Left lung (tissue), 10 donors: ENCODE measurements around the gene SORL1. TPM values are rescaled to one million over a fixed set of nuclear protein-coding genes. Genes with fewer than 3 reads are reported as not detected.
A peak's percentile ranks its signal among the peaks of the same experiment; 100 is the strongest.
"Not testable (repeated sequence)": the region's sequence is repeated elsewhere in the genome, so short reads cannot be mapped to it uniquely, and the experiment has no call there.

ENCODE experiments used
- ATAC-seq: fragments of 200-7000 bp; cut with Tn5 transposase; one replicate; pipeline ENCODE4 v1.9.1; 2020; ENCODE audit warnings: moderate library complexity
- DNase-seq, 4 donors: peaks; one replicate each; pipeline ENCODE4 v3.0.0-alpha.2; 2013 to 2020
- H3K27ac ChIP-seq, 2 donors: fragments of 200-600 bp; sonication (generic) in 1 of 2; one replicate each; pipeline versions ENCODE4 v1.5.0 to v1.8.0; 2020 to 2021
- H3K27me3 ChIP-seq, 2 donors: fragments of 200-600 bp; sonication (generic) in 1 of 2; one replicate each; pipeline versions ENCODE4 v1.5.0 to v1.8.0; 2020 to 2021
- H3K36me3 ChIP-seq, 2 donors: fragments of 200-600 bp; sonication (generic) in 1 of 2; one replicate each; pipeline versions ENCODE4 v1.5.0 to v1.8.0; 2020 to 2021
- H3K4me1 ChIP-seq, 2 donors: fragments of 200-600 bp; one replicate each; pipeline ENCODE4 v1.8.0; 2021
- H3K4me3 ChIP-seq, 2 donors: fragments of 200-600 bp; sonication (generic) in 1 of 2; one replicate each; pipeline versions ENCODE4 v1.5.0 to v1.8.0; 2020 to 2021; ENCODE audit warnings: mild to moderate bottlenecking in 1 of 2
- H3K9me3 ChIP-seq, 2 donors: fragments of 200-600 bp; sonication (generic) in 1 of 2; one replicate each; pipeline versions ENCODE4 v1.5.0 to v1.8.0; 2020 to 2021
- intact Hi-C, 2 donors: fragments of 100-400 bp; cut with DNase I; formaldehyde crosslinking; loops; one replicate each; pipeline versions ENCODE4 v1.11.2 to v1.14.2; 2022
- polyA plus RNA-seq, 6 donors: library from polyadenylated mRNA; unstranded; fragments of 120-200 nt; gene quantifications; one replicate each; pipeline ENCODE4 v1.2.1, GENCODE V29; 2013; ENCODE audit not compliant: insufficient read length in 6 of 6
- total RNA-seq, 2 donors: library from RNA; stranded (reverse); fragmentation: NEBNext Ultra II Directional; extraction: Animal tissue kit (Norgen Biotek cat#: 25700); gene quantifications; one replicate each; pipeline ENCODE4 v1.2.1, GENCODE V29; 2021
- TF ChIP-seq, protein P1 (sequence below), 2 donors: fragments of 200-600 bp; sonication (generic) in 1 of 2; IDR thresholded peaks; one replicate each; pipeline versions ENCODE4 v1.5.0 to v1.8.0; 2021; ENCODE audit warnings: antibody characterized with exemption in 2 of 2
- donor health status: DM: no; HTN: yes; CAD: no.
- donor health status: DM: no; HTN: no; CAD: no.

SORL1 gene
- total and polyA plus RNA-seq, 8 donors = 29.8 to 114 (median 33.4) TPM

DNA sequence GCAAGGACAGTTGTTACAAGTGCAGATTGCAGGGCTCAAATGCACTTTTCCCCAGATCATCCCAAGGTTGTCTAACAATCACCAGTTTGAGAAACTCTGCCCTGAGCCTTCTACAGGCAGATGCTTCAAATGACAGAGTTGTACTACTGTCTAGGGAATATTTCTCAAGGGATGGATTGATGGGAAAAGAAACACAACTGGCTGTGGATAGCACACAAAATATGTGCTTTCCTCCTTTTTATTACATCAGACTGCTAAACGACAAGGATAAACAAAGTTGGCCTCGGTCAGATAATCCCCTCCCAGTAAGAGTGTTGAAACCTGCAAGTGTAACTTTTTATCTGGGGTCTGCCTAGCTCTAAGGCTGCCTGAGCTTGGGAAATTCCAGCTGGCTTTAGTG lies 47.3 kb downstream of the SORL1 start:
- H3K36me3 ChIP-seq = peaks cover 0 to 42% of the 10 kb centered on the region in 2 donors
- H3K4me3 ChIP-seq = no peak overlapping the region
- no peaks in the 10 kb centered on the region for H3K27me3 ChIP-seq
- intact Hi-C loops = no loop called here
- H3K4me1 ChIP-seq = peaks cover 3 to 24% of the 10 kb centered on the region in 2 donors
- no peak overlapping the region for H3K27ac ChIP-seq
- DNase-seq (no peak), ATAC-seq (no peak)
- TF ChIP-seq, protein P1, sequence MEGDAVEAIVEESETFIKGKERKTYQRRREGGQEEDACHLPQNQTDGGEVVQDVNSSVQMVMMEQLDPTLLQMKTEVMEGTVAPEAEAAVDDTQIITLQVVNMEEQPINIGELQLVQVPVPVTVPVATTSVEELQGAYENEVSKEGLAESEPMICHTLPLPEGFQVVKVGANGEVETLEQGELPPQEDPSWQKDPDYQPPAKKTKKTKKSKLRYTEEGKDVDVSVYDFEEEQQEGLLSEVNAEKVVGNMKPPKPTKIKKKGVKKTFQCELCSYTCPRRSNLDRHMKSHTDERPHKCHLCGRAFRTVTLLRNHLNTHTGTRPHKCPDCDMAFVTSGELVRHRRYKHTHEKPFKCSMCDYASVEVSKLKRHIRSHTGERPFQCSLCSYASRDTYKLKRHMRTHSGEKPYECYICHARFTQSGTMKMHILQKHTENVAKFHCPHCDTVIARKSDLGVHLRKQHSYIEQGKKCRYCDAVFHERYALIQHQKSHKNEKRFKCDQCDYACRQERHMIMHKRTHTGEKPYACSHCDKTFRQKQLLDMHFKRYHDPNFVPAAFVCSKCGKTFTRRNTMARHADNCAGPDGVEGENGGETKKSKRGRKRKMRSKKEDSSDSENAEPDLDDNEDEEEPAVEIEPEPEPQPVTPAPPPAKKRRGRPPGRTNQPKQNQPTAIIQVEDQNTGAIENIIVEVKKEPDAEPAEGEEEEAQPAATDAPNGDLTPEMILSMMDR (IDR thresholded peaks at IDR 0.05) = no peak
- no peaks in the 10 kb centered on the region for H3K9me3 ChIP-seq

DNA sequence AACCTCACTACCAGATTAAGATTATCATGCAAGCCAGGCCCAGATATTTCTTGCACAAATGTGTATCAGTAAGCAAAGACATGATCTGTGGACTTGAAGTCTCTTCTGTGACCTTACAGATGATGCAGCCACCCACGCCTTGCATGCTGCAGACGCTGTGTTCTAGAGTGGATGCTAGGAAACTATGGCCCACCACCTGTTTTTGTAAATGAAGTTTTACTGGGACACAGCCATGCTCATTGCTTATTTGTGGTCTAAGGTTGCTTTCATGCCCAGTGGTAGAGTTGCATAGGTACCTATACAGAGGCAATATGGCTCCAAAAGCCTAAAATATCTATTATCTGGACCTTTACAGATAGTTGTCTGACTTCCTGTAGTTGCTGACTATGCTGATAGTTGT lies 48.2 kb downstream of the SORL1 start:
- no peak overlapping the region for H3K4me3 ChIP-seq
- DNase-seq (no peak), ATAC-seq (no peak)
- peaks cover 0 to 15% of the 10 kb centered on the region in 2 donors for H3K4me1 ChIP-seq
- TF ChIP-seq, protein P1 (IDR thresholded peaks at IDR 0.05) = no peak
- H3K9me3 ChIP-seq = no peaks in the 10 kb centered on the region
- H3K27ac ChIP-seq = no peak overlapping the region
- intact Hi-C loops = no loop called here
- H3K27me3 ChIP-seq = no peaks in the 10 kb centered on the region
- H3K36me3 ChIP-seq = peaks cover 0 to 42% of the 10 kb centered on the region in 2 donors

DNA sequence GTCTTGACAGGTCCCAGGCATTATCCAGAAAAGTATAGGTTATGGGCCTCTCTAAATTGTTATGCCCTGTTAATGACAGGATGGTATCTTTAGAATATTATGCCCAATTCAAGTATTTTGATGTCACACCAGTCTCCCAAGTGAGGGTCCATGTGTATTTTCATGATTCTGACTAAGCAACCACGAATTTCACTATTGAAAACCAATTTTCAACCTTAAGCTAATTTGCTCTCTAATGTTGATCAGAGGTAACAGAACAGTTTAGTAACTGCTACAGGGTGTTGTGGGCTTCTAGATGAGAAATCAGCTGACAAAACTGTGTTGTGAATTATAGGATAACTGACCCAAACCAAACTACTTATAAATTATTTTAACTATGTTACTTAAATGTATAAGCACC lies 48.6 kb downstream of the SORL1 start:
- Histone ChIP-seq H3K27ac (no peak overlapping the region), H3K27me3 (no peaks in the 10 kb centered on the region), H3K4me3 (no peak overlapping the region), H3K36me3 (peaks cover 0 to 42% of the 10 kb centered on the region in 2 donors), H3K9me3 (no peaks in the 10 kb centered on the region), H3K4me1 (peaks cover 0 to 13% of the 10 kb centered on the region in 2 donors)
- ATAC-seq (no peak), DNase-seq (no peak)
- TF ChIP-seq, protein P1 (IDR thresholded peaks at IDR 0.05) = no peak
- intact Hi-C loops = no loop called here

DNA sequence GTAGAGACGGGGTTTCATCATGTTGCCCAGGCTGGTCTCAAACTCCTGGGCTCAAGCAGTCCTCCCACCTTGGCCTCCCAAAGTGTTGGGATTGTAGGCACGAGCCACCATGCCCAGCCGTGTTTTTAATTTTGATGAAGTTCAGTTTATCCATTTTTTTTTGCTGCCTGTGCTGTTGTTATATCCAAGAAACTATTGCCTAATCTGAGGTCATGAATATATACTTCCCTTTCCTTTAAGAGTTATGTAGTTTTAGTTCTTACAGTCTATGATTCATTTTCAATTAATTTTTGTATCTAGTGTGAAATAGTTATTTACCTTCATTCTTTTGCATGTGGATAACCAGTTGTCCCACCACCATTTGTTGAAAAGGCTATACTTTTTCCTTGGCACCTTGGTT lies 50.9 kb downstream of the SORL1 start:
- Histone ChIP-seq H3K27ac (no peak overlapping the region), H3K4me3 (no peak overlapping the region), H3K27me3 (no peaks in the 10 kb centered on the region), H3K4me1 (peaks cover 0 to 11% of the 10 kb centered on the region in 2 donors), H3K9me3 (peaks cover 0 to 9% of the 10 kb centered on the region in 2 donors), H3K36me3 (peaks cover 0 to 34% of the 10 kb centered on the region in 2 donors)
- intact Hi-C loops = no loop called here
- DNase-seq (no peak), ATAC-seq (peak; percentile 29)
- TF ChIP-seq, protein P1 (IDR thresholded peaks at IDR 0.05) = no peak

DNA sequence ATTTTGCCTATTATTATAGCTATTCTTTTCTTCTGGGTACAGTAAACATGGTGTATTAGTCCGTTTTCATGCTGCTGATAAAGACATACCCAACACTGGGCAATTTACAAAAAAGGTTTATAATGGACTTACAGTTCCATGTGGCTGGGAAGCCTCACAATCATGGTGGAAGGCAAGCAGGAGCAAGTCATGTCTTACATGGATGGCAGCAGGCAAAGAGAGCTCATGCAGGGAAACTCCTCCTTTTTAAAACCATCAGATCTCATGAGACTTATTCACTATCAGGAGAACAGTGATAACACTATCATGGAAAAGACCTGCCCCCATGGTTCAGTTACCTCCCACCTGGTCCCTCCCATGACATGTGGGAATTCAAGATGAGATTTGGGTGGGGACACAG lies 54.1 kb downstream of the SORL1 start:
- H3K4me3 ChIP-seq, H3K9me3 ChIP-seq, DNase-seq, ATAC-seq, H3K27ac ChIP-seq, H3K27me3 ChIP-seq, intact Hi-C loops: not testable (repeated sequence)
- Histone ChIP-seq H3K4me1 (peaks cover 0 to 11% of the 10 kb centered on the region in 2 donors), H3K36me3 (peaks cover 0 to 24% of the 10 kb centered on the region in 2 donors)

DNA sequence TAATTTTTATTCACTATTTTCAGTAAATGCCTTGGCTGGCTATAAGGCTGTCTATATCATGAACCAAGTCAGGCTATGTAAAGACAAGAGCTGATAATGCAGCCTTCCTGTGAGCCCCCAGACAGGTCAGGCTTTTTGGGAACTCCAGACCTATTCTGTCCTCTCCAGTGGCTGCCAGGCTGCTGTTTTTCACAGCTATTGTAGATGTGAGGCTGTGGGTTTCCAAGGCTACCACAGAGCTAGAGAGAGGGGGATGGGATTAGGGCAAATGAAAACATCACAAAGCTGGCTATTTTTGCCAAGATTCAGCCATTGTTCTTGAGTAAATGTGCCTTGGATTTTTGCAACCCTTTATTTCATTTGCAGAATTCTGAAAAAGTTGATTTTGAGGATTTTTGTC lies 56.3 kb downstream of the SORL1 start:
- intact Hi-C loops = no loop called here
- DNase-seq (no peak), ATAC-seq (no peak)
- TF ChIP-seq, protein P1 (IDR thresholded peaks at IDR 0.05) = no peak
- peaks cover 0 to 5% of the 10 kb centered on the region in 2 donors for H3K4me1 ChIP-seq
- H3K27ac ChIP-seq = no peak overlapping the region
- H3K27me3 ChIP-seq = no peaks in the 10 kb centered on the region
- peaks cover 0 to 28% of the 10 kb centered on the region in 2 donors for H3K36me3 ChIP-seq
- H3K9me3 ChIP-seq = peaks cover 0 to 9% of the 10 kb centered on the region in 2 donors
- no peak overlapping the region for H3K4me3 ChIP-seq
